NCI-H1694 (cell line): Measurements from ENCODE around the gene TMPRSS13.
"Not testable (repeated sequence)": the region's sequence is repeated elsewhere in the genome, so short reads cannot be mapped to it uniquely, and the experiment has no call there.

Experiments
- DNase-seq: peaks from one replicate; lab custom pipeline; 2025; lab: John Stamatoyannopoulos, UW

The TMPRSS13 gene

DNA sequence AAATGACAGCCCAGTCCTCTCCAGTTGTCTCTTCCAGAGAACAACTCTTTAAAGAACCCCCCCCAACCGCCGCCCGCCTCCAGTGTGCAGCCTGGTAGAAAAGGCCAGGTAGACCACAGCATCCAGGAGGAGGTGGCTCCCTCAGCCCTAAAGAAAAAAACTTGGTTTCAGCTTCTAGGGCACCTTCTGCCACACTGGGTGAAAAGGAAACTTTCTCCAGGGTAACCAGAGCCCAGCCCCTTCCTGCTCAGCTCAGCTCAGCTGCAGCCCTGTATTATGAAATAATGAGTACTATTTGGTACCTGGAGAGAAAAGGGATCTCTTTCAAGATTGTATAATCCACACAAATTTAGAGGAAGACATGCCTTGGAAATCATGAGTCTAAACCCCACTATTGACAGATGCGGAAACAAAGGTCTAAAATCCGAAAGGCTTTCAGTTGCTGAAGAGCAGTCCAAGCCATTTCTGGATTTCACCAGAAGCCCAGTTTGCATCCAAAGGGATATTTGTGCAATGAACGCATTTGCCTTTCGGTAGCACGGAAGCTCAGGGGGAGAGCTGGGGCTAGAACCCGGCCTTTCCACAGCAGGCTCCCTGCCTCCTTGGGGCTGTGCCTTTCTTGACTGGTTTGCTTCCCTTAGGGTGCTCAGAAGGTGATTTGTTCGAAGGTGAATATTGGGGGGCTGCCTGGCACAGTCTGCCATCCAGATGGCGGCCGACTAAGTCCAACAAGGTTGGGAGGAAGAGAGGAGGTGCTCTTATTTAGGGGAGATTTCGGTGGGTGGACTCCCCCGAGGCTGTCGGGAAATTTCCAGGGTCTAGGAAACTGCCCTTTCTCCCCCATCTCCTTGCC, 56.0 kb downstream of the TMPRSS13 start:
- DNase-seq = no peak

DNA sequence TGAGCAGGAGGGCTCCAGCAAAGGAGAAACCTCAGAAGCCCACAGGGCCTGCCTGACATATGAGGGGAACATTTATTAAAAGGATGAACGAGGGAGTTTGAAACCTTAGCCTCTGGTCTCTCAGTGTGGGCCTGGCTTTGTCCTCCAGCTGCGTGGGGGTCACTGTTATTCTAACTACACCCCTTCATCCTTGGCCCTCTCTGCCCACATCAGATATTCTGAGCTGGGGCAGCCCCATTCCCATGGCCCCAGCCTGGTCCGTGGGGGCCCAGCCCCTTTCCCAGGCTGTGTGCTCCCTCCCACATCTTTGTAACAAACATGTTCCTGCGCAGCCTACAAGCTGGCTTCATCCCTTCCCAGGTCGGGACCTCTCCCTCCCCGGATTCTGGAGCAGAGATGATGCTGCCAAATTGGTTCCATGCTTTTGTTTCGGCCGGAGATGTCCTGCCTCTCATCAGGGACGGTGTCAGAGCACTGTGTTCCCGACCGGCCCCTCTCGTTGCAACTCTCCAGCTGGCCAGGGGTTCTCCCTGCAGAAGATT, 56.7 kb downstream of the TMPRSS13 start:
- no peak for DNase-seq

DNA sequence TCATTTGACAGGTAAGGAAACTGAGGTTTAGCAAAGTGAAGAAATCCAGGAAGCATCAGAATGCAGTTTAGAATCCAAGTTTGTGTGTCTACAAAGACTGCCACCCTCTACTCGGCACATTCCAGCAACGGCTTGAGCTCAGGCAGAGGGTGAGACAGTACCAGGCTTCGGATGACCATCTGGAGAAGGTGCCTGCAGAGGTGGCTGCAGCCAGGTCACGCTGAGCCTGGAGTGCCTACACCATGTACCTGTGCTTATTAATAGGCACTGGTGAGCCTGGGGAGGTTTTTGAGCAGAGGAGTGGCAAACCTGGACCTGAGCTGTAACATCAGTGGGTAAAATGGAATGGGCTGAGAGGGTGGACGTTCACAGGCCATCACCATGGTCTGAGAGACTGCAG, 57.4 kb downstream of the TMPRSS13 start:
- no peak for DNase-seq

DNA sequence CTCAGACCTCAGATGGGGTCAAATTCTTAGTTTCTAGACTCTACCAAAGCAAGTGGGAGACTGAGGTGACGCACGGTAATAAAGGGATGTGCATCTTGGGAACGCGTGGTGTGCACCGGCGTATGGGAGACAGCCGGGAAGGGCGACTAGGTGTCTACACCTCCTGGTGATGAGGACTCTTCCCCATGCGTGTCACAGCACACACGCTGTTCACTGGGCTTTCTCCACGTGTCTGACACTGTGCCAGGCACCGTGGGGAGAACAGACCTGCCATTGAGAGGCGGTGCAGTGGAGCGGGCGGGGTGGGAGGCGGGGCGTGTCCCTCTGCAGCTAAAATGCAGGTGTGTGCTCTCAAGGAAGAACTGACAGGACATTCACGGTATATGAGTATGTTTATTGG, 58.0 kb downstream of the TMPRSS13 start:
- DNase-seq = no peak

DNA sequence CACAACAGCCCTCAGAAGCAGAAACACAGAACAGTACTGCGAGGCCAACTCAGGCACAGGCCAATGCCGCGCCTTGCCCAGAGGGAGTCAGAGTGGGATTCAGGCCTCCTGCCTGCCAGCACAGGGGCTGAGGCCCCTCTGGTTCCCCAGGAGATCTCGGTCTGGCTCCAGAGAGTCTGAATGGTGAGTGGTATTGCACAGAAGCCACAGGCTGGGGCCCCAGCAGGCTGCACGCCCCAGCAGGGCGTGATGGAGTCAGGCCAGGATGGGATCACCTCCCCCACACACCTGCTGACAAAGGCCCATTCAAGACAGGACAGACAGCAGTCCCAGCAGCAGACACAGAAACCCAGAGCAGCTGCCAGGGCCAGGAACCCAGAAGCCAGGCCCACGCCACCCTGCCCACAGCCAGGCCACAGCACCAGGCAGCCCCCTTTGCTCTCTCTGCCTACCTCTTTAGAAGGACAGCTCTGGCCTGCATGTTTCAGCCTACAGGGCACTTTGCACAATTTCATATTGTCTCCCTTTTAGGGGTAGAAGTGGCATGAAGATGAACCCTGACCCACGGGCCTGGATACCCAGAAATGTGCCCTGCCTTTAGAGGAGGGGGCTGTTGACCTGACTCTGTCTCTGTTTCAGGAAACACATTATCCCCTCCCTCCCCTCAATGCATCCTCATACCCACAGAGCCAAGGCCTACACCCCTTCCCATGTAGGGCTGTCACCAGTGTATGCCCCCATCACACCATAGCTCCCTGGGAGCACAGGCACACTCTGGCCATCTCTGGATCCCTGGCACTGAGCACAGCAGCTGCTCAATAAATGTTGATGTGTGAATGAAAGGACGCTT, 58.9 kb downstream of the TMPRSS13 start:
- no peak for DNase-seq

DNA sequence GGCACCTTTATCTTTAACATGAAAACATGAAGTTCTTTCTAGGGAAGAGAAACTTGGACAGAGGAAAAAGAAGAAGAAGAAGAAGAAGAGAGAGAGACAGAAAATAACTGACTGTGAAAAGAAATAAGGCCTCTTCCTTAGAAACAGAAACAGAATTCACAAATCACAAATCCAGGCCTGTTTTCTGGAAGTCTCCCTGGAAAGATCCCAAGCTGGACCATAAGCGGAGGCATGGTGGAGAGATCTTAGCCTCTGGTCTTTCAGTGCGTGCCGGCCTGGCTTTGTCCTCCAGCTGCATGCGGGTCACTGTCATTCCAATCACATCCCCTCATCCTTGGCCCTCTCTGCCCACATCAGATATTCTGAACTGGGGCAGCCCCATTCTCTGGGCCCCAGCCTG, 59.6 kb downstream of the TMPRSS13 start:
- DNase-seq = no peak

DNA sequence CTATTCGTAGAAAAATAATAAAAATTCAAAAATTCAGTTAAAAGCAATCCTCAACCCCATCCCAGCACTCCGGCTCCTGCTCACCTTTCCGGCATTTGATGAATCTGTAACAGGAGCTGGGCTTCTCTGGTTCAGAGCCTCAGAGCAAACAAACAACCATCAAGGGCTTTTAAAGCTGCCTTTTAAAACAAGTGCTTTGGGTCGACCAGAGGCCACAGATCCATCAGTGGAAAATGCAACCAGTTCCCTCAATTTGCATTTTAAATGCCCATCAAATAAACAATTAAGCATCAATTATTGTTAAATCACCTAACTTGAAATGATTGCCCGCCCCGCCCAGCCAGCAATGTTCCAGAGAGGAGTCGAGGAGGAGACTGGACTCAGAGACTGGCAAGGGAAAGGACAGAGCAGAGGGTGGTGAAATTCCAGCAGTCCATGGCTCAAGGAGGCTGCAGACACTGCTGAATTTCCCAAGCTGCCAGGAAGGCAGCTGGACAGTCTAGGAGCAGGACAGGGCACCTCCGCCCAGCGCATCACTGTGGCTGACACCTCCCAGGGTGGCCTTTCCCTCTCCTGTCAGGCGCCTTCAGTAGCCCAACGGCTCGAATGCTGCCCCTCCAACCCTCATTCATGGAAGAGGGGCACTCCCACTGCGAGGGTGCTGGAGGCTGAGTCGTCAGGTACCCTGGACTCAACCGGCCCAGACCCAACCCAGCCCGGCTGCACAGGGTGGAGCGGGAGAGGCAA, 60.2 kb downstream of the TMPRSS13 start:
- DNase-seq = no peak

DNA sequence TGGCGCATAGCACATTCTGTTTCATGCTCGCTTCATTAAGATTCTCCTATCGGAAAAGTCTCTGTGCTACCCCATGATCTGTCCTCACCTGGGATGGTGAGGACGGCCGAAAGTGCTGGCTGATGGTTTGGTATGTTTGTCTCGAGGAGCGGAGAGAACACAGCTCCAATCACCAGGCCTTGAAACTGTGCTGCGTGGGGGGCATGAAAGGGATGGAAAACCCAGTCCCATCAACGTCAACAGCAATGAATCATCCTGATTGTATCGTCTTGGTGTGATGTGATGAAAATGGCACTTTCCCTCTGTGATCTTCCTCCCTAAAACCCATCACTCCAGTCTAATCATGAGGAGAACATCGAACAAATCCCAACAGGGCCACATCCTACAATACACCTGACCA, 61.1 kb downstream of the TMPRSS13 start:
- no peak for DNase-seq

DNA sequence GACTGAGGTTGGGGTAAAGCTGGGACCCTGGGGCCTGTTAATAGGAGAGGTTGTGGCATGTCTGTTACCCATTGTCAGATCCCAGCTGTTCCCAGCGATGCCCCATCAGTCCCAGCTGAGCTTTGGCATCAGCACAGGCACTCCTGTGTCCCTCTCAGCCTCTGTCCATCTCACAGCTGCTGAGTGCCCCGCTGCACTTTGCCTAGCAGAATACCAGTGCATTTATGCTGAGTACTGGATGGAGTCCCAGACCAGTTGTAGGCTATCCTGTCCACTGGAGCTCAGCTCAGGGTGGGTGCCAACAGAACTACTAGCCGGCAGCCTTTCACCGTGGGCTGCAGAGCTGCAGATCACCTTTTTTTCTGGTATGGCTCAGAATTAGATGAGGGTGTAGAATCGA, 62.7 kb downstream of the TMPRSS13 start:
- DNase-seq = no peak

DNA sequence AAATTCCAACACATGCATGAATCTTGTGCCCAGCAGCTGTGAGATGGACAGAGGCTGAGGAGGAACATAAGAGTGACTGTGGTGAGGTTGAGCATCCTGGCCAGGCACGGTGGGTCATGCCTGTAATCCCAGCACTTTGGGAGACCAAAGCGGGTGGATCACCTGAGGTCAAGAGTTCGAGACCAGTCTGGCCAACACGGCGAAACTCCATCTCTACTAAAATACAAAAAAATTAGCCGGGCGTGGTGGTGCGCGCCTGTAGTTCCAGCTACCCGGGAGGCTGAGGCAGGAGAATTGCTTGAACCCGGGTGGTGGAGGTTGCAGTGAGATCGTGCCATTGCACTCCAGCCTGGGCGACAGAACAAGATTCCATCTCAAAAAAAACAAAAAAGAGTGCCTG, 63.7 kb downstream of the TMPRSS13 start:
- not testable (repeated sequence) for DNase-seq

DNA sequence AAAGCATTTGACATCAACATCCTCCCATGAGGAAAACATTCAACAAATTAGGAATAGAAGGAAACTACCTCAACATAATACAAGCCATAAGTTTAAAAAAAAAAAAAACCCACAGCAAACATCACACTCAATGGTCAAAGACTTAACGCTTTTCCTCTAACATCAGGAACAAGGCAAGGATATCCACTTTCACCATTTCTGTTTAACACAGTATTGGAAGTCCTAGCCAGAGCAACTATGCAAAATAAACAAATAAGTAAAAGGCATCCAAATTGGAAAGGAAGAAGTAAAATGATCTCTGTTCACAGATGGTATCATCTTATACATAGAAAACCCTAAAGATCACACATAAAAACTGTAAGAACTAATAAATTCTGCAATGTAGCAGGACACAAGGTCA, 65.8 kb downstream of the TMPRSS13 start:
- DNase-seq = no peak

DNA sequence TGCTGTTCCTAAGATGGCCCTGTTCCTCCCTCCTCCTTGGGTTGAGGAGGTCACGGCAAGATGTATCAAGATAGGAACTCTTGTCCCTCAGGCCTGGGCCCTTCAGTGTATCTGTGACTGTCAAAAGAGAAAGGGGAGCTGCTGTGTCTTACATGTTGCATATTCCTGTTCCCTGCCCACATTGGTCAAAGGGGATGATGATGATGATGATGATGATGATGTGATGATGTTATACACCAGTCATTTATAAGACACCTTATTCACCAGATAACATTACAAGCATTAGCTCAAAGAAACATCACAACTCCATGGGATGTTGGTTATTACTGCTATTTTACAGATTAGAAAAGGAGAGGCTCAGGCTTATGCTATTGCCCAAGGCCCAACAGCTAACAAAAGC, 66.4 kb downstream of the TMPRSS13 start:
- DNase-seq = no peak

DNA sequence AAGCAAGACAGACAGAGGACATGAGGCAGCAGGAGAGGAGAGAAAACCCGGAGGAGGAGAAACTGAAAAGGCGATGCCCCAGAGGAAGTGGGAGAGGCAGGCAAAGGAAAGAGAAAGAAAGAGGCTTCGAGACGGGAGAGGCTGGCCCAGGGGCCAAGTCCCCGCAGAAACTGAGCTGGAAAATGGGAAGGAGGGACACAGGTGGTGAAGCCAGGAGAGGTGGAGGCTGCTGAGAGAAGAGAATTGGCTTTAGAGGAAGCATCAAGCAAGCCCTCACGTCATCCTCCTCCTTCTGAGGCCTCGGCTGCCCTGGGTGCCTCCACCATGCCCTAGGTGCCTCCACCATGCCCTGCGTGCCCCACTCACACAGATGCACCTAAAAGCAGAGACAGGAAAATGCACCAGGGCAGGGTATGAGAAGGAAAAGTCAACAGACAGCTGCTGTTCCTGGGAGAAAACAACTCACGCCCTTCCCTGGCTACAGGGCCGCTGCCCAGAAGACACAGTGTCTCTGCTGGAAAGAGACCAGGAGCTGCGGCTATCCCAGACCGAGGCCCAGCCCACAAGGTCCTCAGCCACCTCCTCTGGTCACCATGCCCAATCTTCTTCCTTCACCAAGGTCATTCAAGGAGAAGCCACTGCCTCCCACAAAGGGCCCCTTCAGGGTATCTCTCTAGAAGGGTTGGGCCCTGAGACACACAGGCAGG, 67.0 kb downstream of the TMPRSS13 start:
- DNase-seq = no peak

DNA sequence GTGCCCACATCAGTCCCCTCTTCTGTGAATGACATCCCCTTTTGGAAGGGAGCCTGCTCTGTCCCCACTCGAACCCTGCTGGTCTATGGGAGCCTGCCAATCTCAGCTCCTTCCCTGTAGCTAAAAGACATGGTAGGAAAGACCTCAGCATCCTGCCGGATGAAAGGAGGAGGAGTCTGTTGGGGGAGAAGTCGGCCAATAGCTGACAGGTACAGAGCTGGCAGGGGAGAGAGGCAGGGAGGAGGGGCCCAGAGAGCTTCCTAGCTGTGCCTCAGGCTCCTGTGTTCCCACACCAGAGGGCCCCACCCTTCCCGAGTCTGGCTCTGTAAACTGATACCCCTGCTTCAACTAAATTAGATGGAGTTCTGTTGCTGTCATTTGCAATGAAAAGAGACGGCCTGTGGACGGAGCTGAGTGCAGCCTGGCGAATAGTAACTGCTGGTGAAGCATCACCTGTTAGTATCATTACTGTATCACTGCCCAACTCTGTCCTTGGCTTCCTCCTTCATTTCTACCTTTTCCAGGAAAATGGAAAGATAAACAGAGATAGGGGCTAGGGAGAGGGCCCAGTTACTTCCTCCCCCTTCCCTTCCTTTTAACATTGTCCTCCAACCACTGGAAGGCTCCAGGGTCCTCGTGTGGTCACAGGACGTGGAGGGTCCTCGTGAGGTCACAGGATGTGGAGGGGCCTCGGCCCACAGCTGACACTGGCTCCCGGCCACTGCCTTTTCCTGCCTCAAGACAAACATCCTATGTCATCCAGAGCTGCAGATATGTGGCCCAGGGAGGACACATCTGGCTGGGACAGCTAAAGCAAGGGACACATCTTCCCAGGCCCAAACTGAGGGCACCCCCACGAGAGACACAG, 67.8 kb downstream of the TMPRSS13 start:
- DNase-seq = no peak

DNA sequence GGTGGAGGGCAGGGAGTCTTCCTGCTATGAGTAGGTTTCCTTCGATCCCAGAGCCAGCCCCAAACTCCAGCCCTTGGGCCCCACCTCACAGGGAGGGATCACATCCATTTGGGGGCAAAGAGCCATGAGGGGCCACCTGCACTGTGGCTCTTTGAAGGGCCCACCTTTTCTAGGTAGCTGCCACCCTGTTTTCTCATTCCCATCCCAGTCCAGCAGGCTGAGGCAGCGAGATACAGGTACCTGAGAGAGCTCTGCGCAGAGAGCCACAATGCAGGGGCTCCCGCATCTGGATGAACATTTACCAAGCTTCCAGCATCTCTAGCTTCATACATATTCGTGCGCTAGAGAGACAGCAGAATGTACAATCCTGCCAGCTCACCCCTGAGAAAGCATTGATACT, 69.1 kb downstream of the TMPRSS13 start:
- DNase-seq = no peak

DNA sequence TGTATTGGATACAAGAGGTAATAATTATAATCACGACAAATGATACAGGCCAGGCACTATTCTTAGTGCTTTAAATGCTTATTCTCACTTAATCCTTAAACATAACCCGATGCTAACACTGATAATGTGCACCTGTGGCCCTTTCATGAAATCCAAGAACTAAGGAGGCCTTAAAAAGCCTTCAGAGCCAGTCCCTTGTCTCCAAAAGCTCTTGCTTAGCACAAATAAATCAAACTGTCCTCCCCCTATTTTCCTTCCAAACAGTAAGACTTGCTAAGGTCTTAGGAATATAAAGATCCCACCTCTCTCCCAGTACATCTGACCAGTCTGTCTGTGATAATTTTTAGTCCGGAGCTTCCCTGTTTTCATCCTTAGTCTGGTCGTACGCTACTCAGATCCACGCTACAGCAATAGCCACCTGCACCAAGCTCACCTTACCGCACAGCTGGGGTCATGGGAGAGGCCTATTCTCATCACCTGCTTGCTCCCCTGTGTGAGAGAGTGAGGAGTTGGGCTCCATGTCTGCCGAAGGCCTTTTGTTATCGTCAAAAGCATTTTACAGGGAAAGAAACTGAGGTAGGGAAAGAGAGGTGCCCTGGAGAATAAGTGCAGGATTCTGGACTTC, 69.6 kb downstream of the TMPRSS13 start:
- DNase-seq = no peak

DNA sequence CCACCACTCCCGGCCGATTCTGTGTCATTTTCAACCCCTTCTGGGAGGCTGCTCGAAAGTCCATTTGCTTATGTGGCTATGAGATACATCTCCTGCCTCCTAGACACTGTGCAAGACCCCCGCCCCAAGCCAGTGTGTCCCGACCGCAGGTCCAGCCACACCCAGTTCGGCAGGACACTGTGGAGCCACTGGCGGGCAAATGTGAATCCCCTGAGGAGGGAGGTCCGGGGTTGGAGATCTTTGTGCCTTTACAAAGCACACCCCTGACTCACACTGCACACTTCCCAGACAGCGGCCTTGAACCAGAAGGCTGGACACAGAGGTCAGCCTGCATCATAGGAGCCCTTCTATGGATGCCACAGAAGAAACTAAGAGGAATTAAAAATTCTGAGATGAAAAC, 70.1 kb downstream of the TMPRSS13 start:
- no peak for DNase-seq

DNA sequence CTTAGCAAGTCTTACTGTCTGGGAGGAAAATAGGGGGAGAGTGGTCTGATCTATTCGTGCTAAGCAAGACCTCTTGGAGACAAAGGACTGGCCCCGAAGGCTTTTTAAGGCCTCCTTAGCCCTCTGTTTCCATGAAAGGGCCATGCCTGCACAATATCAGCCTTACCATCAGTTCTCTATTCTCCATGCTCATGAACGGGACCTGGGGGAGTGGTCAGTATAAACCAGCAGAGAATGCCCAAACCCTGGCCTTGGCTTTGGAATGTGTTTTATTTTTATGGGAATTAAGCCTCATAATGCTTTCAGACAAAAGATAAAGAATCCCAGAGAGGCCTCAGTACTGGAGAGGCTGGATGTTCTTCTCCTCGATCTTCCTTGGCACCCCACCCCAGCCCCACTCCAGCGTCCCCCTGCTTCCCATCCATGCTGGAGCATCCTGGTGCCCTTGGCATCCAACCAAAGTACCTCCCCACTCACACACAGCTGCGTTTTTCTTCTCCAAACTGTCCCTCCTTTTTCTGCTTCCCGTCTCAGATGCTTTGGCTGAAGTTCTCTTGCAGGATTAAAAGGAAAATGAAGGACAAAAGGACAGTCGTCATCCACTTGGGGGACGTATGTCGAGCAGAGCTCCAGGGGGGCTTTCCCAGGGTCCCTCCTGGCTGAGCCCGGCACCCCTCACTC, 71.3 kb downstream of the TMPRSS13 start:
- no peak for DNase-seq

DNA sequence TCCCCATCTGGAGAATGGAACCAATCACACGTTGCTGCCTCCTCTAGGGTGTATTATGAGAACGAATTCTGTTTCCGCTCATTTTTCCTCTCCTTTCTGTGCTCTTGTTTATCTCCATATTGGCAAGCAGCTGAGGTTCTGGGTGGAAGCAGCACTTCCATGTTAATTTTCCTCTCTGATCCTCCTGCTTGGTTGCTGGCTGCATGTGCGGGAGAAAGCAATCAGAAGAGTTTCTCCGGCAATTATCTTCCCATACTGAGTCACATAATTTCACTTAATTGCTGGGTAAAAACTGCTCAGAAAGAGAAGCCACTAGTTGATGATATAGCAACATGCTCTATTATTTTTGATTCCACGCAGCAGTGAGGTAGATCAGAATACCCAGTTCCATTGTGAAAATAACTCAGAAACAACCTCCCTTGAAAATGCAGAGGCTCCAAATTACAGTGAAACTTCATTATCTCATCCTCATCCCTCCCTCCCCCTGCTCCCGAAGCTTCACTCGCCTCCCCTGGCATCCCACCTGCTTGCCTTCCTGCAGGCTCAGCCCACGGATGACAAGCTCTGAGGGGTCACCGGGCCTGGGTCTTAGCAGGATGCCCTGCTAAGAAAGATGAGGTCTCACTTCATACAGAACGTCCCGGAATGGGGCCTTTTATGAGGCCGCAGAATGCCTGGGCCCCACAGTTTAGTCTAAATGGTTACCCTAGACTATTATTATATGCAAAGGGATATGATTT, 73.1 kb downstream of the TMPRSS13 start:
- DNase-seq = no peak
